ENCODE measurements around the gene NKX3-2.

- TF ChIP-seq CTCF (IDR thresholded peaks at IDR 0.05) (no peak), ZFX (IDR thresholded peaks at IDR 0.05; ENCODE audit: borderline replicate concordance) (no peak)
Measured at GRCh38 chr4:13521047-13521446, 23.3 kb downstream of the NKX3-2 start.
